Adrenal gland (tissue), 12 donors: ENCODE results near the gene TTC9B. TPM values are rescaled to one million over a fixed set of nuclear protein-coding genes. Genes with fewer than 3 reads are reported as not detected.

Experiments
- DNase-seq, 7 donors: peaks; one replicate each; pipeline ENCODE4 v3.0.0-alpha.2; 2019 to 2020
- H3K27ac ChIP-seq, 5 donors: fragments of 200-600 bp; sonication (generic) in 4 of 5; 1 replicate in 3 of 5; 2 replicates in 2 of 5; pipeline versions ENCODE4 v1.5.1 to v1.8.0; 2016 to 2020; ENCODE audit warnings: mild to moderate bottlenecking in 1 of 5
- H3K27me3 ChIP-seq: fragments of 200-600 bp; 2 replicates; pipeline ENCODE4 v1.8.0; 2021
- H3K36me3 ChIP-seq, 2 donors: fragments of 200-600 bp; replicated peaks in 1 of 2; 1 replicate in 1 of 2; 2 replicates in 1 of 2; pipeline versions ENCODE4 v1.5.1 to v1.8.0; 2018 to 2022
- H3K4me1 ChIP-seq, 2 donors: fragments of 200-600 bp; replicated peaks in 1 of 2; 1 replicate in 1 of 2; 2 replicates in 1 of 2; pipeline versions ENCODE4 v1.5.1 to v1.8.0; 2018 to 2021
- H3K4me3 ChIP-seq, 4 donors: fragments of 200-600 bp; sonication (generic) in 3 of 4; one replicate each; pipeline ENCODE4 v1.5.1; 2016 to 2018
- H3K9me3 ChIP-seq, 3 donors: fragments of 200-600 bp; sonication (generic) in 1 of 3; replicated peaks in 1 of 3; 1 replicate in 2 of 3; 2 replicates in 1 of 3; pipeline versions ENCODE4 v1.5.1 to v1.8.0; 2016 to 2021
- CTCF ChIP-seq, 6 experiments: fragments of 450-650 bp in 4 of 6; fragments of 200-600 bp in 2 of 6; sonication (generic) in 1 of 6; IDR thresholded peaks; 1 replicate in 5 of 6; 2 replicates in 1 of 6; pipeline versions ENCODE4 v1.5.1 to v1.8.0; 2016 to 2021; ENCODE audit warnings: antibody characterized with exemption in 6 of 6, mild to moderate bottlenecking in 2 of 6, moderate library complexity in 1 of 6
- POLR2A ChIP-seq, 2 donors: fragments of 450-650 bp; IDR thresholded peaks; one replicate each; pipeline ENCODE4 v1.6.1; 2017; ENCODE audit warnings: antibody characterized with exemption in 2 of 2, mild to moderate bottlenecking in 2 of 2, moderate library complexity in 1 of 2
- WGBS, 4 donors: extraction: QIAGEN DNeasy Blood & Tissue Kit in 2 of 4; methylation state at CpG; one replicate each; pipeline versions ENCODE4 v1.1.5 to v1.1.7; 2013 to 2017; 5-methylcytosine and 5-hydroxymethylcytosine counted together
- intact Hi-C, 2 donors: fragments of 100-400 bp; cut with DNase I; formaldehyde crosslinking; loops; one replicate each; pipeline versions ENCODE4 v1.14.1 to v1.15.0; 2022 to 2023
- polyA plus RNA-seq, 3 donors: library from polyadenylated mRNA; stranded (reverse); fragments of 200-250 nt in 2 of 3; fragments of 350-450 nt in 1 of 3; fragmentation: Illumina TruSeq in 1 of 3; extraction: RNeasy Lipid Tissue Mini Kit (QIAGEN cat#74804) in 1 of 3; gene quantifications; one replicate each; pipeline ENCODE4 v1.2.3, GENCODE V29; 2013 to 2014
- total RNA-seq, 9 donors: library from RNA; depleted of rRNA in 4 of 9; stranded (reverse); fragments of >200 nt in 4 of 9; fragments of 120-200 nt in 1 of 9; fragmentation: NEBNext Ultra II Directional in 1 of 9; extraction: Animal tissue kit (Norgen Biotek cat#: 25700) in 1 of 9; gene quantifications; one replicate each; pipeline versions ENCODE4 v1.1.0 to v1.2.4, GENCODE V29; 2013 to 2023
- donor health status: healthy with polysubstance abuse.
- donor health status: Bipolar disorder and iron deficiency.
- donor health status: DM: yes; HTN: yes; CAD: no.
- donor health status: DM: no; HTN: no; CAD: no.
- donor health status: DM: no; HTN: no; CAD: no.
- donor health status: DM: yes; HTN: yes; CAD: no.

Gene TTC9B
- total and polyA plus RNA-seq, 12 donors, result 0.32 to 2.6 (median 0.53) TPM; not detected in 8

GRCh38 chr19:40252395-40252794, 34.2 kb upstream of the TTC9B start:
- DNase-seq, result no peak
- Histone ChIP-seq H3K4me1 (peaks cover 12 to 24% of the 10 kb centered on the region in 2 donors), H3K9me3 (no peaks in the 10 kb centered on the region), H3K27me3 (no peaks in the 10 kb centered on the region), H3K4me3 (no peak overlapping the region), H3K36me3 (peaks cover 0 to 36% of the 10 kb centered on the region in 2 donors), H3K27ac (no peak overlapping the region)
- TF ChIP-seq CTCF (IDR thresholded peaks at IDR 0.05) (no peak), POLR2A (IDR thresholded peaks at IDR 0.05) (no peak)
- WGBS, 4 donors, result 68 to 76% (median 72%) methylated on average over 7 of the region's 7 CpGs
- intact Hi-C loops, result no loop called here

DNA sequence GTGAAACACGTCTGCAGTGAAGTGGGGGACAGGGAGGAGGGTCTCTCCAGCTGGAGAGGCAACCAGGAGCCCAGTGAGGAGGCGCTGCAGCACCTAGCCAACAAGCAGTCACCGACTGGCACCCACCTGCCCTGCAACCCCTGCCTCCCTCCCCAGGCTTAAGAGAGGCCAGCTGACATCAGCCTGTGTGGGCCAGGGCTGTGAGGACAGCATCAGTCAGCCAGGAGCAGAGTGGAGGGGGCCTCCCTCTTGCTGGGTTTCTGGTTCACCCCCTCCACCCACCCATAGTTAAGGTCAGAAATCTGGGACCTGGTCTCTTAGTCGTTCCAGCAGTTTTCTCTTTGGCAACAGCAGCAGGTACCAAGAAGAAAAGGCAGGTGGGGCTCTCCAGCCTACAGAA, 33.8 kb upstream of the TTC9B start:
- intact Hi-C loops, result no loop called here
- Histone ChIP-seq H3K4me3 (no peak overlapping the region), H3K9me3 (no peaks in the 10 kb centered on the region), H3K27ac (no peak overlapping the region), H3K36me3 (peaks cover 0 to 36% of the 10 kb centered on the region in 2 donors), H3K27me3 (no peaks in the 10 kb centered on the region), H3K4me1 (peaks cover 8 to 20% of the 10 kb centered on the region in 2 donors)
- no peak for DNase-seq
- TF ChIP-seq CTCF (IDR thresholded peaks at IDR 0.05) (no peak), POLR2A (IDR thresholded peaks at IDR 0.05) (no peak)
- WGBS, 4 donors, result 45 to 81% (median 75%) methylated on average over 1 to 4 of the region's 4 CpGs

- intact Hi-C loops, result no loop called here
- DNase-seq, result no peak
- Histone ChIP-seq H3K9me3 (no peaks in the 10 kb centered on the region), H3K4me1 (peaks cover 8 to 18% of the 10 kb centered on the region in 2 donors), H3K36me3 (peaks cover 0 to 31% of the 10 kb centered on the region in 2 donors), H3K27ac (no peak overlapping the region), H3K4me3 (no peak overlapping the region), H3K27me3 (no peaks in the 10 kb centered on the region)
- TF ChIP-seq POLR2A (IDR thresholded peaks at IDR 0.05), result no peak
- no peak for TF ChIP-seq CTCF (IDR thresholded peaks at IDR 0.05)
Observed at GRCh38 chr19:40251244-40251643, 33.1 kb upstream of the TTC9B start.

- DNase-seq, result no peak
- intact Hi-C loops, result no loop called here
- WGBS, 4 donors, result 71 to 76% (median 73%) methylated on average over 11 of the region's 11 CpGs
- peaks cover 4 to 20% of the 10 kb centered on the region in 2 donors for H3K4me1 ChIP-seq
- H3K36me3 ChIP-seq, result peaks cover 0 to 16% of the 10 kb centered on the region in 2 donors
- no peak overlapping the region for H3K4me3 ChIP-seq
- no peaks in the 10 kb centered on the region for H3K27me3 ChIP-seq
- H3K9me3 ChIP-seq, result no peaks in the 10 kb centered on the region
- no peak overlapping the region for H3K27ac ChIP-seq
- TF ChIP-seq POLR2A (IDR thresholded peaks at IDR 0.05) (no peak), CTCF (IDR thresholded peaks at IDR 0.05) (no peak)
Observed at GRCh38 chr19:40249781-40250180, 31.6 kb upstream of the TTC9B start.
